ENCODE data around the gene INSYN1.

- TF ChIP-seq EZH2 (IDR thresholded peaks at IDR 0.05; ENCODE audit: insufficient read depth, poor library complexity, severe bottlenecking) (no peak), EZH2phosphoT487 (IDR thresholded peaks at IDR 0.05; ENCODE audit: insufficient read depth, low read depth) (no peak)
Measured at GRCh38 chr15:73712107-73712506, 41.0 kb downstream of the INSYN1 start.
